NB4 (cell line): Measurements from ENCODE around the gene KRTAP10-9.
"Not testable (repeated sequence)": the region's sequence is repeated elsewhere in the genome, so short reads cannot be mapped to it uniquely, and the experiment has no call there.

Experiments
- DNase-seq: peaks from one replicate; pipeline ENCODE4 v3.0.0; 2010; ENCODE audit warnings: low read depth
- H3K4me3 ChIP-seq: one replicate; pipeline ENCODE4 v1.5.1; 2011; ENCODE audit warnings: mild to moderate bottlenecking, low read depth, low read length, moderate library complexity
- MAX ChIP-seq: IDR thresholded peaks from 2 replicates; pipeline ENCODE4 v1.6.1; 2011; ENCODE audit warnings: low read depth, low read length
- MYC ChIP-seq: IDR thresholded peaks from 2 replicates; pipeline ENCODE4 v1.6.1; 2011; ENCODE audit warnings: low read depth, low read length
- POLR2A ChIP-seq: IDR thresholded peaks from 2 replicates; pipeline ENCODE4 v1.6.1; 2011; ENCODE audit warnings: mild to moderate bottlenecking; ENCODE audit not compliant: insufficient read length; ENCODE audit errors: extremely low read depth
- TF ChIP-seq, protein P1 (sequence below): IDR thresholded peaks from one replicate; pipeline ENCODE4 v1.5.1; 2012; ENCODE audit warnings: low read depth, low read length

KRTAP10-9 gene

GRCh38 chr21:44628707-44629391, 2.0 kb downstream of the KRTAP10-9 start:
- DNase-seq, result no peak
- no peak overlapping the region for H3K4me3 ChIP-seq
- TF ChIP-seq POLR2A (no peak), MAX (no peak), MYC (no peak)
- TF ChIP-seq, protein P1, sequence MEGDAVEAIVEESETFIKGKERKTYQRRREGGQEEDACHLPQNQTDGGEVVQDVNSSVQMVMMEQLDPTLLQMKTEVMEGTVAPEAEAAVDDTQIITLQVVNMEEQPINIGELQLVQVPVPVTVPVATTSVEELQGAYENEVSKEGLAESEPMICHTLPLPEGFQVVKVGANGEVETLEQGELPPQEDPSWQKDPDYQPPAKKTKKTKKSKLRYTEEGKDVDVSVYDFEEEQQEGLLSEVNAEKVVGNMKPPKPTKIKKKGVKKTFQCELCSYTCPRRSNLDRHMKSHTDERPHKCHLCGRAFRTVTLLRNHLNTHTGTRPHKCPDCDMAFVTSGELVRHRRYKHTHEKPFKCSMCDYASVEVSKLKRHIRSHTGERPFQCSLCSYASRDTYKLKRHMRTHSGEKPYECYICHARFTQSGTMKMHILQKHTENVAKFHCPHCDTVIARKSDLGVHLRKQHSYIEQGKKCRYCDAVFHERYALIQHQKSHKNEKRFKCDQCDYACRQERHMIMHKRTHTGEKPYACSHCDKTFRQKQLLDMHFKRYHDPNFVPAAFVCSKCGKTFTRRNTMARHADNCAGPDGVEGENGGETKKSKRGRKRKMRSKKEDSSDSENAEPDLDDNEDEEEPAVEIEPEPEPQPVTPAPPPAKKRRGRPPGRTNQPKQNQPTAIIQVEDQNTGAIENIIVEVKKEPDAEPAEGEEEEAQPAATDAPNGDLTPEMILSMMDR, result no peak

GRCh38 chr21:44630440-44630839, 3.5 kb downstream of the KRTAP10-9 start:
- H3K4me3 ChIP-seq, result no peak overlapping the region
- DNase-seq, result no peak
- TF ChIP-seq MYC, result no peak
- no peak for TF ChIP-seq POLR2A
- TF ChIP-seq, protein P1, result no peak
- TF ChIP-seq MAX, result no peak

DNA sequence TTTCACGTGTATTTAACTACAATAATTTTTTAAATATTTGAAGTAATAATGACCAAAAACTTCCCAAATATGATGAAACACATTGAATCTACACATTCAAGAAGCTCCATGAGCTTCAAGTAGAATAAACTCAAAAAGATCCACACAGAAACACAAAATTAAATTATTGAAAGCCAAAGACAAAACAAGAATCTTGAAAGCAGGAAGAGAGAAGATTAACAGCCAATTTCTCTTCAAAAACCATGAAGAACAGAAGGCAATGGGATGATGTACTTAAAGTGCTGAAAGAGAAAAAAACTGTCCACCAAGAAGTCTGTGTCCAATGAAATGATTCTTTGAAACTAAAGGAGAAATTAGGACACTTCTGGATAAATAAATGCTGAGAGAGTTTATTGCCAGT, 5.2 kb downstream of the KRTAP10-9 start:
- no peak overlapping the region for H3K4me3 ChIP-seq
- no peak for DNase-seq
- no peak for TF ChIP-seq MYC
- TF ChIP-seq, protein P1, result no peak
- no peak for TF ChIP-seq MAX
- TF ChIP-seq POLR2A, result no peak

DNA sequence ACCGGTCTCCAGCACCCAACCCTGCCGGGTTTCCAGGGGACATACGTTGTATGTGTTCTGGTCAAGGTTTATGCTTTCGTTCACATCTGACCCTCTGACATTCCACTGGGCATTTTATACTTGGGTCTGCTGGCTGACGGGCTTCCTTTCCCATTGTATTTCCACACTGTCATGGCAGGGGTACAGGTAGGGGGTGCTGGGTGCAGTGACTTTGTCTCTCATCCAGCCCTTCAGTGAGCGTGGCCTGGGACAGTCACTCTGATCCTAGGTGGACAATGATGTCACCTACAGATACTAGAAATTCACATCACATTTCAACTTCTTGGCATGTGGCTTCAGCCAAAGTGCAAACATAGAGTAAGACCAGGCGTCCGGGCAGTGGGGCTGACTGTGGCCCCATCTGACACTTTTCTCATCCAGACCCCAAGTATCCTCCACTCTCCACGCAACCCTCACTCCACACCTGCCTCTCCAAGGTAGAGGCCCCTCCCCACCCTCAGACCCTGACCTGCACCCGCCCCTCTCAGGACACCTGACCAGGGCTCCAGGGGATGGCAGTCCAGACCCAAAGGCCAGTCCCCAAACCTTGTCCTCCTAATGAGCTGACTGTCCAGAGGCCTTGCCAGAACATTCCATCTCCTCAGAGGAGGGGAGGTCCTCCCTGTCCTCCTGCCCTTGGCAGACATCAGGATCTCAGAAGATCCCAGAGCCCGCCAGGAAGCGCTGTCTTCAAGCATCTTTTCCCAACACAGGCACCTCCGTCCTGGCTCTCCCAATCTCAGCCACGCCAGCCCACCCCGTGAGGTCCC, 9.5 kb downstream of the KRTAP10-9 start:
- no peak for TF ChIP-seq POLR2A
- no peak for TF ChIP-seq MAX
- no peak for TF ChIP-seq MYC
- H3K4me3 ChIP-seq, result no peak overlapping the region
- DNase-seq, result no peak

- TF ChIP-seq MYC, result no peak
- TF ChIP-seq, protein P1, result no peak
- no peak for TF ChIP-seq MAX
- no peak for TF ChIP-seq POLR2A
- H3K4me3 ChIP-seq, result no peak within 1 kb of the TSS
- DNase-seq, result no peak
Measured at GRCh38 chr21:44637018-44637850, 10.3 kb downstream of the KRTAP10-9 start, which contains the start of gene KRTAP10-10. TSS of gene KRTAP10-10 (plus strand) at chr21:44637356. CDS start at chr21:44637418, 62 bp downstream.

DNA sequence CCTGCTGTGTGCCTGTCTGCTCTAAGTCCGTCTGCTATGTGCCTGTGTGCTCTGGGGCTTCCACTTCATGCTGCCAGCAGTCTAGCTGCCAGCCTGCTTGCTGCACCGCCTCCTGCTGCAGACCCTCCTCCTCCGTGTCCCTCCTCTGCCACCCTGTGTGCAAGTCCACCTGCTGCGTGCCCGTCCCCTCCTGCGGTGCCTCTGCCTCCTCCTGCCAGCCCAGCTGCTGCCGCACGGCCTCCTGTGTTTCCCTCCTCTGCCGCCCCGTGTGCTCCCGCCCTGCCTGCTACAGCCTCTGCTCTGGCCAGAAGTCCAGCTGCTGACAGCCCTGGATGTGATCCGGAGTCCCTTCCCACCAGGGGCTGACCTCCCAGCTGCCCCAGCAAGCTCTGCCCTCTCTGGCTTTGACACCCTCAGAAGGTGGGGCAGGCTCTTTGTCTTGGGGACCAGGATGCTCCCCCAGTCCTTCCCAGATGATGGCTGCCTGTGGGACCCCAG, 11.0 kb downstream of the KRTAP10-9 start:
- H3K4me3 ChIP-seq, DNase-seq: not testable (repeated sequence)

- H3K4me3 ChIP-seq, DNase-seq: not testable (repeated sequence)
Measured at GRCh38 chr21:44638506-44639330, 11.8 kb downstream of the KRTAP10-9 start.
